GM12873 (cell line): ENCODE data around the gene SYCP1.

Source experiments
- TF ChIP-seq, protein P1 (sequence below): IDR thresholded peaks from 2 replicates; pipeline ENCODE4 v1.5.1; 2012; ENCODE audit warnings: low read depth, mild to moderate bottlenecking, moderate library complexity, low read length, control low read depth; ENCODE audit not compliant: insufficient read depth; ENCODE audit errors: missing control alignments

SYCP1 gene

DNA sequence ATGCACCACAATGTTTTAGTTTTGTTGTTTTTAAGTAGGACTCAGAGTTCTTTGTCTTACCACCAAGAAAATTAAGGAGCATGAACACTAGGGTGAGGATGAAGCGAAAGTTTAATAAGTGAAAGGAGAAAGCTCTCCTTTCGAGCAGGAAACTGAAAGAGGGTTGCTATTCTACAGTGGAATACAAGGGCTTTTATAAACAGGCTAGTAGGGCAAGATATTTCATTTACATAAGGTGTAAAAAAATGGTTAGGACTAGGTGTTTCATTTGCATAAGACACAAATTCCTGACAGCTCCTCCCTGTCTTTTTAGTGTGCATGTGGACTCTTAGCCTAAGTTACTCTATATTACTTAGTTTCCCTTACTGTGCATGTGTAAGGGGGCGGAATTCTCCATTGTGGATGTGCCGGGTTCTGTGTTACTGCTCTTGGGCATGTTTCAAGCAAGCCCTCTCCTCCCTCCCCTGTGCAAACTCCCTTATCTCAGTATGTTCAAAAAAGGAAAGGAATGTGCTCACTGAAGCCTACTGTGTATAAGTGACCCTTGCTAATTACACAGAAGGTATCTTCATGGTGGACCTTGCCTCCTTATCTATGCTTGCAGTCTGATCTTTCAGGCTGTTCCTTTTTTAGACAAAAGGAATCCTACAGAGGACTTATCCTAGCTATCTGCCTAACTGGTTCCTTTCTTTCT is 182.3 kb downstream of the SYCP1 start:
- TF ChIP-seq, protein P1, sequence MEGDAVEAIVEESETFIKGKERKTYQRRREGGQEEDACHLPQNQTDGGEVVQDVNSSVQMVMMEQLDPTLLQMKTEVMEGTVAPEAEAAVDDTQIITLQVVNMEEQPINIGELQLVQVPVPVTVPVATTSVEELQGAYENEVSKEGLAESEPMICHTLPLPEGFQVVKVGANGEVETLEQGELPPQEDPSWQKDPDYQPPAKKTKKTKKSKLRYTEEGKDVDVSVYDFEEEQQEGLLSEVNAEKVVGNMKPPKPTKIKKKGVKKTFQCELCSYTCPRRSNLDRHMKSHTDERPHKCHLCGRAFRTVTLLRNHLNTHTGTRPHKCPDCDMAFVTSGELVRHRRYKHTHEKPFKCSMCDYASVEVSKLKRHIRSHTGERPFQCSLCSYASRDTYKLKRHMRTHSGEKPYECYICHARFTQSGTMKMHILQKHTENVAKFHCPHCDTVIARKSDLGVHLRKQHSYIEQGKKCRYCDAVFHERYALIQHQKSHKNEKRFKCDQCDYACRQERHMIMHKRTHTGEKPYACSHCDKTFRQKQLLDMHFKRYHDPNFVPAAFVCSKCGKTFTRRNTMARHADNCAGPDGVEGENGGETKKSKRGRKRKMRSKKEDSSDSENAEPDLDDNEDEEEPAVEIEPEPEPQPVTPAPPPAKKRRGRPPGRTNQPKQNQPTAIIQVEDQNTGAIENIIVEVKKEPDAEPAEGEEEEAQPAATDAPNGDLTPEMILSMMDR: no peak

DNA sequence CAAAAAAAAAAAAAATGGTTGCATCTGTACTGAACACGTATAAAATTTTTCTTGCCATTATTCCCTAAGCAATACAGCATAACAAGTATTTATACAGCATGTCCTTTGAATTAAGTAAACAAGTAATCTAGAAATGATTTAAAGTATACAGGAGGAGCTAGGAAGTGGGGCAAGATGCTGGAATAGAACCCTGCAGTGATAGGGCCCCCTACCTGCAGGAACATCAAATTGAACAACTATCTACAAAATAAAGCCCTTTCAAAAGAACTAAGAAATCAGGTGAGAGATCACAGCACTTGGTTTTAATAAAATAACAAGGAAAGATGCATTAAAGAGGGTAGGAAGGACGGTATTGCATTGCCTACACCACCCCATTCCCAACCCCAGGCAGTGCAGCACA is 185.8 kb downstream of the SYCP1 start:
- TF ChIP-seq, protein P1: no peak

DNA sequence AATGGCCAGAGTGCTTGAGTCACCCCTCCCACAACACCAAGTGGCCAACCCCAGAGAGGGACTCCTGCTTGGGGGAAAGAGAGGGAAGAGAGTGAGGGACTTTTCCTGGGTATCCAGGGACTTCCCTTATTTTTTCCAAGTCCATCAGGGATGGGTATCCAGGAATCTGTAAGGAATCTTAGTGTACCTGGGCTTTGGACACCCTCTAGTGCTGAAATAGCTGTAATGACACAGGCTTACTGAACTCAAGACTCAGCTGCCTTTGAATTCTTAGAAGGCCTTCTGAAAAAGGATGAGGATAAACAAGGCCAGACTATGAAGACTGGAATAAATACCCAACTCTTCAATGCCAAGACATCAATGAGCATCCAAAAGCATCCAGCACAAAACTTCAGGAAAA is 187.0 kb downstream of the SYCP1 start:
- TF ChIP-seq, protein P1: peak; percentile 28
